Measurements from ENCODE around the gene TMEM108.

Gene TMEM108

DNA sequence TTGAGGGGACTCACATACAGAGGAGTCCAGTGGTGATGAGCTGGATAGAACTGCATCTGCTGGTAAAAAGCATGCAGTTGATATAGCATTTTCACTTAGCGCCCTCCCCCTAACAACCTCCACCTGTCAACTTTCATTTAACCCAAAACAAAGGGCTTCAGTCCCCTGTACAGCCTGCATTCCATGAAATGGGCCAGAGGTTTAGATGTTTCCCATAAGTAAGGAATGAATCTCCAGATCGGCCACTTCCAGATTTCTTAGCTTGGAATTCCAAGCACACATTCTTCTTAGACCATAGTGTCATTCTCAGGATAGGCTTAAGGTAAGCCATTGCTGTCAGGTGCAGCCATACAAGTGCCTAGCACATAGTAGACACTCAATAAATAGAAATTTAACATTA lies 328.7 kb downstream of the TMEM108 start:
- no peak for DNase-seq

DNA sequence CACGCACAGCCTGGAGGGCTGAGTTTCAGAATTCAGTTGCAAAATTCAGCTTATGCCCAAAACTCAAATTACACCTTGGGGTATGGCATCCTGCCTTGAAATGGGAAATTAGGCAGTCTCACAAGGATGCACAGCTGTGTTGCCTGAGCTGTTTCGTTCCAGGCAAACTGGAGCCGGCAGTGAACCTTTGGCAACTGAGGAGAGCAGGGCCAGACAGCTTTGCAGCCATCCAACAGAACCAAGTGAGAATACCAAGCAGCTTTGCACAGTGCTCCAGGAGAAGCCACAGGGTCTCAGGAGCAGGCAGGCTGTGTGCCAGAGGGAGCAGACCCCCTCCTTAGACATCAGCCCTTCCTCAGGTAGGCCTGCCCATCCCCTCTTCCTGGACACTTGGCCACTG lies 329.2 kb downstream of the TMEM108 start:
- DNase-seq, result no peak

DNA sequence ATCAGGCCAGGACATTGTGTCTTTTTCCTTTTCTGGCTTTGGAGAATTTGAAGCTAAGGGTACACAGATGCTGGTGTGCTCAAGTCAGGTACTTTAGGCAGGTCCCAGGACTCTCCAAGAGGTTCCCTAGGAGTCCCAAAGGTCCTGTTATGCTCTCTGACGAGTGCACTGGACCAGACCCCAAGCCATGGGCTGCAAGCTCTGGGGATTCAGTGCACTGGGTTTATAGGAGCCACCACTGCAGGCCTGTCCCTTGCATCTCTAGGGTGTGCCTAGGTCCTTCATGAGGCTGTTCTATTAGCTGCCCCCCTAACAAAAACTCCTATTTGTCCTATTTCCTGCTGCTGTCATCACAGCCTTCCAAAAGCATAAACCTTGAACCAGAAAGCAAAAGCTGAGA lies 329.8 kb downstream of the TMEM108 start:
- no peak for DNase-seq

DNA sequence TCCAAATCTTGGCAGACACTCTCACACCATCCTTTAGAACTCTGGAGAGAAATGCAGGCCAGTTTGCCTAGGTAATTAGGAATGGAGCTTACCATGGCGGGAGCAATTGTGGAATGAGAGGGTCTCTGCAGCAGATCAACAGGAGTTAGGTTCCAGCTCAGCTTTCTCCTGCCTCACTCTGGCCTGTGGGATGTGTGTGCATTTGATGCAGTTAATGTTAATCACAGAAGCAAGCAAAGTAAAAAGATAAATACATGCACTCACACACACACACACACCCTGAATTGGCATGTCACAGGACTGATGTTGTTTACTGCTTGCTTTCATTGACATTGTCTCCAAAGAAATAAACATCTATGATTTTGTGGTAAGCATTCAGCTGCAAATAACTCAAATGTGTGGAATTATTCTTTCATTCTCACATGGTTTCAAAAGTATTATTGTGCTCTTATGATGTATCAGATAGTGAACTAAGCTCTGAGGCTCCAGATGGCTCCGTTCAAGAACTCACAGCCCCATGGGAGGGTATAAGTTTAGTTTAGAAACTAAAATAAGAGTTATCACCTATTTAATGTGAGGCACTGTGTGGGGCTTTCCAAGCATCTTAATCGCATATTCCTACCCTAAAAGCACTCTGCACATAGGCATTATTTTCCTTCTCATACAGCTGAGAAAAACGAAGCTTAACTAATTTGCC lies 330.3 kb downstream of the TMEM108 start:
- DNase-seq, result no peak

DNA sequence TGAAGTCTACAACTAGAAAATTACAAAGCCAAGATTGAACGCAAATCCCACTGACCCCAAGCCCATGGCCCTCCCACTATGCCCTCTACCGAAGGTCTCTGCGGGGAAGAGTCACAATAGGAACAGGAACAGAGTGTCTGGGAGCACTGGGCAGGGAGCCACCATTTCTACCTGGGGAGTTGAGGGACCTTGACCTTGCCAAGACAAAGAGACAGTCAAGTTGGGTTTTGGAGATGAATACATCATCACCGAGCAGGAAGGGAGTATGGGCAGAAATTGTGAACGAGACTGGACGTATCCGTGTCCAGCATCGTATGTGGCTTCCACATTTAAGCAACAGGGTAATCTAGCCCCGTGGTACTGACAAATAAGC lies 330.9 kb downstream of the TMEM108 start:
- no peak for DNase-seq

DNA sequence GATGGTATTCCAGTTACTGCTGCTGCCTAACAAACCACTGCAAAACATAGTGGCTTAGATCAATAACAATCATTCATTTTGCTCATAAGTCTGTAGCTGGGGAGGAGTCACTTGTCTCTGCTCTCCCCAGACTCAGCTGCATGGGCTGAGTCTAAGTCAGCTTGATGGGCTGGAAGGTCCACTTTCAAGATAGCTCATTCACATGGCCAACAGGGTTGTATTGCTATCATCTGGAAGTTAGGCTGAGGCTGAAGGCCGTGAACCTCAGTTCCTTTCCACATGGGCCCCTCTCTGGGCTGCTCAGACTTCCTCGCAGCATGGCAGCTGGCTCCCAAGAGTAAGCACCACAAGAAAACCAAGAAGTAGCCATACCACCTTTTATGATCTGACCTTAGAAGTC lies 333.0 kb downstream of the TMEM108 start:
- no peak for DNase-seq

DNA sequence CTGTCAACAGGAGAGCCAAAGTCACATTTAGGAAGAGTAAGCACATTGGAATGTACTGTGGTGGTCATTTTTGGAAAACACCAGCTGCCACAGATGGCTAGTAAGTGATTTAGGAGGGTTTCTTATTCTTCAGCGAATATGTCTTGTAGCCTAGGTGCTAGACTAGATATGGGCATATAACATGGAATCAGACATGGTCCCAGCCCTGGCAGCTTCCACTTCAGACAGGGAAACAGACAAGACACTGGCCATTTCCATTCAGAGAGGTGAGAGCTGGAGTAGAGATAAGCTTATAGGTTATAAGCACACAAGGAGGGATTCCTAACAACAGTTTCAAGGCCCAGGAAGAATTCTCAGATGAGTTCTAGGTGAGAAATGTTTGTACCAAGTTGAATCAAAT lies 333.5 kb downstream of the TMEM108 start:
- no peak for DNase-seq

DNA sequence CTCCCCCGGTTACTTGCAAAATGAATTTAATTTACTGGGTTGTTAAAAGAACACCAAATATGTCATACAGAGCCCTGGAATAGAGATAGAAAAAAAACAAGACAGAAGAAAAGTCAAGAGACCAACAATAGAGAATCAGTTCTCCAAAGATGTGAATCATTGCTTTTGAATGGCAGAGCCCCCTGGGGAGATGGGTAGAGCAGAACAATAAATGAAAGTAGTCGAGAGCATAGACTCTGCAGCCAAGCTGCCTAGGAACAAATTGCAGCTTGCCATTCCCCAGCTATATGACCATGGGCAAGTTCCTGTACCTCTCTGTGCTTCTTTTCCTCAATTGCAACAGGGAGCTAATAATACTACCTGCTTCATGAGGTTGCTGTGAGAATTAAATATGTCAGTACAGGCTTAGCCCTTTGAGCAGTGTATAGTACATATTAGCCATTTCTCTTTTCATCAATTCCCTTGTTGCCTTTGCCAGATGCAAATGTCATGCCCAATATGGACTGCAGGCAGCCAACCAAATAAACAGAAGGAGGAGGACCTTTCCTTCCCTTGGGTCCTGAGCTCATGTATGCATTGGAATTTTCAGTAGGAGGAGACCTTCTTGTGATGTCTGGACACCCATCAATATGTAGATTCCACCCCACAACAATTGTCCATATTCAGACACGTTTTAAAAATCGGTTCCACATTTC lies 336.7 kb downstream of the TMEM108 start:
- DNase-seq, result no peak

DNA sequence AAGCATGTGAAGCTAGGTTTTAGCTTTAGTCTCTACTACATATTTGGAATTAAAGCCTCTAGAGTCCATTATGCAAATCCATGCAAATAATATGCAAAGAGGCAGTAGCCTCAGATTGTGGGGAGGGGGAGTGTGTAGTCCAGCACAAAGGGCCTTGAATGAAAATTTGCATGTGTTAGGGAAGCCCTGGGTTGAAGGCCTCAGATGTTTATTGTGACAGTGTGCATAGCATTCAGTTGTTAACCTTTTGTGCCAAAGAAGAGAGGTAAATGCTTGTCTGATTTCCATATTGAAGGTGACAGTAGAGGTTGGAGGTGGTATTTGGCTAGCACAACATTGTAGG lies 337.2 kb downstream of the TMEM108 start:
- DNase-seq, result no peak

DNA sequence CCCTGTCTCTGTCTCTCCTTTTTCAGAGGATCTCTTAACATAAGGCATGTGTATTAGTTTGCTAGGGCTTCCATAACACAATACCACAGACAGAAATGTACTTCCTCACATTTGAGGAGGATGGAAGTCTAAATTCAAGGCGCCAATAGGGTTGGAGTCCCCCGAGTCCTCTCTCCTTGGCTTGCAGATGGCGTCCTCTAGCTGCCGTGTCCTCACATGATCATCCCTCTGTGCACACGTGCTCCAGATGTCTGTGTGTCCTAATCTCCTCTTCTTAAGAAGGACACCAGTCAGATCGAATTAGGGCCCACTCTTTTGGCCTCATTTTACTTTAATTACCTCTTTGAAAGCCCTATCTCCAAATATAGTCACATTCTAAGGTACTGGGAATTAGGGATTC lies 338.6 kb downstream of the TMEM108 start:
- DNase-seq, result no peak

DNA sequence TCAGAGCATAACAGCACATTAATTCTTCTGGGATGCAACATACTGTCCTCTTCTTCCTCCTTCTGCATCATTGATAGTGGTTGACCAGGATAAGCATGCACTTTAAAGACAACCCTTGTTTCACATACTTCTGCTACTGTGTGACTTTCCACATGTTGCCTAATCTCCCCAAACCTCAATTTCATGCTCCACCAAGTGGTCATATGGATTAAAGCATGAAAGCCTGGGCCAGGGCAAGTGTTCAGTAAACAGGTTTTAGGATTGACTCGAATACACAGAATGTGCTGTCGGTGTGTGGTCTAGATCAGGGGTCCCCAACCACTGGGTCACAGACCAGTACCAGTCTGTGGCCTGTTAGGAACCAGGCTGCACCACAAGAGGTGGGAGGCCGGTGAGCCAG lies 339.2 kb downstream of the TMEM108 start:
- DNase-seq, result no peak

DNA sequence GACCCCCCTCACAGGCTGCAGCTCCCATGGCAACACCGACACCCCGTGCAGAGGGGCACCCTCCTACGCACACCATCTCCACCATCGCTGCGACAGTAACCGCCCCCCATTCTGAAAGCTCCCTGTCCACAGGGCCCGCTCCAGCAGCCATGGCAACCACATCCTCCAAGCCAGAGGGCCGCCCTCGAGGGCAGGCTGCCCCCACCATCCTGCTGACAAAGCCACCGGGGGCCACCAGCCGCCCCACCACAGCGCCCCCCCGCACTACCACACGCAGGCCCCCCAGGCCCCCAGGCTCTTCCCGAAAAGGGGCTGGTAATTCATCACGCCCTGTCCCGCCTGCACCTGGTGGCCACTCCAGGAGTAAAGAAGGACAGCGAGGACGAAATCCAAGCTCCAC lies 341.7 kb downstream of the TMEM108 start:
- no peak for DNase-seq

DNA sequence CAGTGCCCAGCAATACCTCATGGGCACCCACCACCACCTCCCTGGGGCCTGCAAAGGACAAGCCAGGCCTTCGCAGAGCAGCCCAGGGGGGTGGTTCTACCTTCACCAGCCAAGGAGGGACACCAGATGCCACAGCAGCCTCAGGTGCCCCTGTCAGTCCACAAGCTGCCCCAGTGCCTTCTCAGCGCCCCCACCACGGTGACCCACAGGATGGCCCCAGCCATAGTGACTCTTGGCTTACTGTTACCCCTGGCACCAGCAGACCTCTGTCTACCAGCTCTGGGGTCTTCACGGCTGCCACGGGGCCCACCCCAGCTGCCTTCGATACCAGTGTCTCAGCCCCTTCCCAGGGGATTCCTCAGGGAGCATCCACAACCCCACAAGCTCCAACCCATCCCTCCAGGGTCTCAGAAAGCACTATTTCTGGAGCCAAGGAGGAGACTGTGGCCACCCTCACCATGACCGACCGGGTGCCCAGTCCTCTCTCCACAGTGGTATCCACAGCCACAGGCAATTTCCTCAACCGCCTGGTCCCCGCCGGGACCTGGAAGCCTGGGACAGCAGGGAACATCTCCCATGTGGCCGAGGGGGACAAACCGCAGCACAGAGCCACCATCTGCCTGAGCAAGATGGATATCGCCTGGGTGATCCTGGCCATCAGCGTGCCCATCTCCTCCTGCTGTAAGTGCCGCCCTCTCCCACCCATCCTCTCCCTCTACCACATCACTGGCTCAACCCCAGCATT lies 342.5 kb downstream of the TMEM108 start:
- DNase-seq, result no peak

DNA sequence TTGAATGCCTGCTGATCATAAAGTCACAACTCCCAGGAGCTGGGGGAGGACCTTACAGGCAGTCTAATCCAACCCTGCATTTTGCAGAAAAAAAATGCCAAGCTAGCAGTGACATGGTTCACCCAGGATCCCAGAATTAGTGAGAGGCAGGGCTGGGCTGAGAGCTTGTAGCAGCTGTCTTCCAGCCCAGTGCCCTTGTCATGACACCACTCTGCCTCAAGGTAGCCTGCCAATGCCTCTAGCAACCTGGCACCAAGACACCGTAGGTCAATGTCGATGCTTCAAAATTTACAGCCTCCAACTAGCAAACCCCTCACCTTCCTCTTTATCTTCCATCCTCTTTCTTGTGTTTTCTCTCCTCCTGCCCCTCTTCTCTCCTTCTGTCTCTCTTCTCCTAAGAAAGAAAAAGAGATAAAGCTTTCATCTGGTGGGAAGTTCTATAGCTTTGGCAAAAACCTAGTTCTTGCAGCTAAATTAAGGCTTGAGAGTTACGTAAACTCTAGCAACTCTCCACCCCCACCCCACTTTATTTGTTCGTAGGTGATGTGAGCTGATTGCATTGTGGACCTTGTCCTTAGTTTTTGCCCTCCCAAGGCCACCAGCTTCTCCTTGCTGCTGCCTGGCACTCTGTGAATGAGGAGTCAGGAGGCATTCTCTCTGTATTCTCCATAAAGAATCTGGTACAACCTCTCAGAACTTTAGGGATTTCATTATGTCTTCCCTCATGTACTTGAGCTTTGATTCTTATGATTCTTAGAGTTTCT lies 343.3 kb downstream of the TMEM108 start:
- DNase-seq, result no peak

DNA sequence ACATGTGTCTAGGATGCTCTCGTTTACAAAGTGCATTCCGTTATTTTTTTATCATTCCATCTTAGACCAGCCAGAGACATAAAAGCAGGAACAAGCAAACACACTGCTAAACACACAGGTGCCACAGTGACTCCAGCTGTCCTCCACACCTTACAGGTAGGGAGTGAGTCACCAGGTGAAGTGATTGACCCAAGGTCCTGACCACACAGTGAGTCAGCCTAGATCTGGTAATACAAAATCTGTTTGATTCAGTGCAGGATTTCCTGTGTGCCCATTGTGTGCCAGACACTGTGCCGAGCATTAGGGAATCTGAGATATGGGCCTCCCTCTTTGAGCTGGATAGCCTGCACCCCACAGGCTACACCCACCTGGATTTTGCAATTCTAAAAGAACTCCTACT lies 345.0 kb downstream of the TMEM108 start:
- no peak for DNase-seq

DNA sequence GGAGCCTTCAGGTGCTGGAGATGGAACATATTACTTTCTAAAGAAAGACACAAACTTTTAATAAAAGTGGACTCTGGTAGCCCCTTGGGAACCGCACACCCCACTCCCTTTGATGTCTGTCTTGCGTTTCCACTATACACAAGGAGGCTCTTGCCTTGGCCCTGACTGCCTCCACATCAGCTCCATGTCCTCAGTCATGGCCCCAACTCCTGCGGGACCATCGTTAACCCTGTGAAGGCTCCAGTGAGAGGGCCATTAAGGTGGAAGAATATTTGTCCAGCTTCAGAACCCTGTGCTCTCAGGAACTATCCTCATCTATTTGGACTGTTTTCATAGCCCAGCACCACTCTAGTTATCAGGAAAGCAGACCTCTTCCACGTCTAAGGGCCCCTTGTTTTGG lies 345.6 kb downstream of the TMEM108 start:
- no peak for DNase-seq

DNA sequence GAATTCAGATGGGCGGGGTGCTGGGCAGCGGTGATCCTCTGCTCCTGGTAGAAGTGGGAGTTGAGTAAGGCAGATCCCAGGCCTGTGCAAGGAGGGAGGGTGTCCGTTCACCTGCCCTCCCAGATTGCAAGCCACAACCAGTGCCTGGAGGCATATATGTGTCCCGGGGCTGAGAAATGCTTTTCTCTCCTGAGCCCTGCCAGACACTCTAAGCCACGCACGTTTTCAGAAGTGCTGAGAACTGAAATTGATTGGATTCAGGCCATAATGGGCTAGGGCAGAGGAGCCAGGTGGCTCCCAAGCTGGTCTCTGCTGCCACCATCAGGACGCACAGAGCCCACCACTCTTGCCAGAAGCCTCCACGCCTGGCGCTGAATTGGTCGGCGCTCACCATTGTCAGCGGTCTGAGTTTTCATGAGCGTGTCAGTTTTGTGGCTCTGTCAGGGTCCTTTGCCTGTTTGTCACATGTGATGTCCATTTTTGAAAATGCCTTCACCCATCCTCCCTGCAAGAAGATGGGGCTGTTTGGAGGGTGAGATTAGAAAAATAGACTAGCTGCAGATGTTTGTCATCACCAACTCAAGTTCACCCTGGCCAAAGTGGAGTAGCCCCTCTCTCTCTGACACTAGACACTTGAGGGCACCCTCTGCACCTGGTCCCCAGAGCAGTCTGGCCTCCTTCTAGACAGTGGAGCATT lies 346.3 kb downstream of the TMEM108 start:
- DNase-seq, result peak; percentile 79

DNA sequence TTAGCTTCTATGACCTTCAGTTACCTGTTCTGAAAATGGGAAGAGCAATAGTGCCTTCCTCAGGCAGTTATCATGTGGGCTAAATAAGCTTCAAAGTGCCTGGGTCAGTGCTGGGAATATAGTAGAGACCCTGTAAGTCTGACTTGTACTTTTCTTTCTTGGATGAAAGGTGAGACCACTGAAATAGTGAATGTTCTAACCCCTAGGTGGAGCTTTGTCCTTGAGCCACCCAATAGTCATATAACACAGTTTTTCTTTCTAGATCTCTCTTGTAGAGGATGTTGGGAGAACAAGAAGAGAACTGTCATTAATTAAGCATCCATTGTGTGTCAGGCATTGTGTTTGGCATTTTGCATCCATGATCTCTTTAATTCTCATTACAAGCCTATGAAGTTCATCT lies 348.7 kb downstream of the TMEM108 start:
- DNase-seq, result no peak

DNA sequence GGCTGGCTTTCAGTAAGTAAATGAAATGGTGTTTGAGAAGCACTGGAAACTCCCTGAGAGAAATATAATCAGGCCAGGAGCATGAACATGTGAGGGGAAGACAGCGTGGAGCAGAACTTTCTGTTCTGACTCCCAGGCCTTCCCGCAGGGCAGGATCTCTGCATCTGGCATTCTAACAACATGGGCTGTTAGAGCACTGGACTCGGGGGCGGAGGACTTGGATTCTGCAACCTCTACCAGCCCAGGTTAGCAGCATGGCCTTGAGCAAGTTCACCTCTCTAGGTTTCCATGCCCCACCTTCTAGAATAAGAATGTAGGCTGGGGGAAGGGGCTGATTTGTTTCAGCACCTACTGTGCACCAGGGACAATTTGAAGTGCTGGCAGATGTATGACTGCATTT lies 349.1 kb downstream of the TMEM108 start:
- DNase-seq, result no peak

DNA sequence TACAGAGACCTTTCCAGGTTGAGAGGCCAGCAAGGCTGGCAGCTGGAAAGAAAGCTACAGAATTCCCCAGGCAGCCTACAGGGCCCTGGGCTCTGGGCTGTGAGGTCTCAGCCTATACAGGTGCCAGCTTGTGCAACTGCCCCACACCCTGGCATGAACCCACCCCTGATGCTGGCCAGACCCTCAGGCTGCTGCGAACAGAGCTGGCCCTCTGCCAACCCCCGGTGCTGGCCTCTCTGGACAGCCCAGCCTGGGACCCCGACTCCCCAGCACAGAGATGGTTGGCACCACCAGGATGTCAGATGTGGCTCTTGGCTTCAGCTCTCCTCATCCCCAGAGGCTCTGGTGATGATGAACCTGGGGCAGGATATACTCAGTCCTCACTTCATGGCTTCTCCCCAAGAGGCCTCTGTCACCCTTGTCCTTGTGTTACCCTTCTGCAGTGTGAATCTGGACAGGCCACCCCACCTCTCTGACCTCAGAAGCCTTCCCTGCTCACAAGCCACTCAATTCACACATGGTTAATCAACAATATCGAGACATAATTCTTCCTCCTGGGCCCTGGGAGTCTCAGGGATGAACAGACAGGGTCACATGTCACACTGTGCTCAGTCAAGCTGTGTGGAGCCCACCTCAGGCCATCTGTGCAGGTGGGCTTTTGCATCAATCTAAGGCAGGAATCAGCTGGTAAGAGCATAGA lies 350.7 kb downstream of the TMEM108 start:
- DNase-seq, result no peak

DNA sequence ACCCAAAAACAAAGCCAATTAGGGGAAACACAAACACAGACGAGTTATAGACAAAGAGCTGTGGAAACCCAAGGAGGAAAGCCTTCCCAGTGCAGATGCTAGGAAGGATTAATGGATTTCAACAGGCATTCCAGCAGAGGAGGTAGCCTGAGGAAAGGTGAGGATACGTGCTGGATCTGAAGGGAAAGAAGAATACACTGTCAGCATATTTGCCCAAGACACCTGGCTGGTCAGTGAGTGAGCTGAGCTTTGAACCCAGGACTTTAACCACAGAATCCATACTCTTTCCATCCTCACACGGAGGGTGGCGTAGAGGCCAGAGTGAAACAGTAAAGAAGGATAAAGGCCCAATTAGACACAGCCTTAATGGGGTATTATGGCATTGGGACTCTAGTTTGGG lies 352.5 kb downstream of the TMEM108 start:
- DNase-seq, result no peak

DNA sequence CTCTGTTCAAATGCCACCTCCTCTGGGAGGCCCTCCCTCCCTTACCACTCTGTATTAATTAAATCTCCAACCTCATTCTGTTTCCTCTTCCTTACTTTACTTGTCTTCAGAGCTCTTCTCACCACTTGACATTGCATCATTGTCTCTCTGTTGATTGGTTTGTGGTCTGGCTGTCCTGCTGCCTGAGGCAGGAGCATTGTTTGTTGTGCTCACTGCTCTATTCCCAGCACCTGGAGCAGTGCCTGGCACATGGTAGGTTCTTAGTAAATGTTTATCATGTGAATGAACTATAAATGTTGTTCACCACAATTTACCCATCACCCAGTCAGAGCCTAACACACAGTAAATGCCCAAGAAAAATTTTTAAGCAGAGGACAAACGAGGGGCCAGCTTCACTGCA lies 355.0 kb downstream of the TMEM108 start:
- DNase-seq, result no peak
